BJ (cell line): ENCODE measurements around the gene KRT13. TPM values are rescaled to one million over a fixed set of nuclear protein-coding genes. Genes with fewer than 3 reads are reported as not detected.

Experiments
- CTCF ChIA-PET: fragments of 350-600 bp; formaldehyde crosslinking; extraction: SDS; loops from one replicate; lab custom pipeline; 2021; ENCODE audit warnings: antibody characterized with exemption, inconsistent platforms; lab: Yijun Ruan, JAX
- POLR2A ChIA-PET: fragments of 300-600 bp; sonication (Branson Sonifier 250); formaldehyde crosslinking; extraction: SDS; loops from one replicate; lab custom pipeline; 2021; ENCODE audit warnings: antibody characterized with exemption; lab: Charles Lee
- DNase-seq: peaks from one replicate; pipeline ENCODE4 v3.0.0-alpha.2; 2011; ENCODE audit warnings: low read depth
- H3K27me3 ChIP-seq: 2 replicates; pipeline ENCODE4 v1.6.0; 2011; ENCODE audit warnings: low read length; ENCODE audit not compliant: control insufficient read depth, insufficient read depth
- H3K36me3 ChIP-seq: 2 replicates; pipeline ENCODE4 v1.5.1; 2011; ENCODE audit warnings: low read length; ENCODE audit not compliant: control insufficient read depth, insufficient read depth
- H3K4me3 ChIP-seq: 2 replicates; pipeline ENCODE4 v1.5.1; 2011; ENCODE audit warnings: low read depth, mild to moderate bottlenecking, control low read depth, low read length
- polyA plus RNA-seq: library from polyadenylated mRNA; depleted of rRNA; stranded (reverse); fragments of >200 nt; gene quantifications from 2 replicates; pipeline ENCODE4 v1.2.3, GENCODE V29; 2011
- TF ChIP-seq, protein P1 (sequence below): IDR thresholded peaks from 2 replicates; pipeline ENCODE4 v1.5.1; 2011; ENCODE audit warnings: low read depth, mild to moderate bottlenecking, control low read depth, inconsistent platforms, low read length, moderate library complexity; ENCODE audit not compliant: insufficient read depth

Gene KRT13
- polyA plus RNA-seq, 1 experiment: 0.27 TPM

DNA sequence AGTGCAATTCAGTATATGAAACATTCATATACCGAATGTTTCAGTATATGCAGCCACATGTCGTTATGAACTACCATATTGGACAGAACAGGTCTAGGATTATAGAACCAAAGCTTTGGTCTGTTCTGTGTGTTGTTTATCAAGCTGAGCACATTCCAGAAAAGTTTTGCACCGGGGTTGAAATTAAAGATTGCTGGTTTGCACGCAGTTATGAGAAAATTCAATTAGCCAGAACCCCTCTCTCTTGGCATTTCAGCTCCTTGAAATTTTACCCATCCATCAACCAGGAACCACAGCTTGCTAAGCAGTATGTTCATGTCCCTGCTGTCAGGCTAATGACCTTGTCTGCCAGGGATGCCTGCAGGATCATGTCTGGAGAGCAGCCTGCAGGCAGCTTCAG, 47.7 kb downstream of the KRT13 start:
- CTCF ChIA-PET: interaction anchor here (1.0 to 2.2 kb wide), 5 partner anchors 11 to 58 kb away, joined by 3 to 7 read pairs (median 4); no protein-coding TSS in a partner anchor
- DNase-seq: no peak
- H3K36me3 ChIP-seq: no peaks in the 10 kb centered on the region
- POLR2A ChIA-PET: no interaction called here
- TF ChIP-seq, protein P1, sequence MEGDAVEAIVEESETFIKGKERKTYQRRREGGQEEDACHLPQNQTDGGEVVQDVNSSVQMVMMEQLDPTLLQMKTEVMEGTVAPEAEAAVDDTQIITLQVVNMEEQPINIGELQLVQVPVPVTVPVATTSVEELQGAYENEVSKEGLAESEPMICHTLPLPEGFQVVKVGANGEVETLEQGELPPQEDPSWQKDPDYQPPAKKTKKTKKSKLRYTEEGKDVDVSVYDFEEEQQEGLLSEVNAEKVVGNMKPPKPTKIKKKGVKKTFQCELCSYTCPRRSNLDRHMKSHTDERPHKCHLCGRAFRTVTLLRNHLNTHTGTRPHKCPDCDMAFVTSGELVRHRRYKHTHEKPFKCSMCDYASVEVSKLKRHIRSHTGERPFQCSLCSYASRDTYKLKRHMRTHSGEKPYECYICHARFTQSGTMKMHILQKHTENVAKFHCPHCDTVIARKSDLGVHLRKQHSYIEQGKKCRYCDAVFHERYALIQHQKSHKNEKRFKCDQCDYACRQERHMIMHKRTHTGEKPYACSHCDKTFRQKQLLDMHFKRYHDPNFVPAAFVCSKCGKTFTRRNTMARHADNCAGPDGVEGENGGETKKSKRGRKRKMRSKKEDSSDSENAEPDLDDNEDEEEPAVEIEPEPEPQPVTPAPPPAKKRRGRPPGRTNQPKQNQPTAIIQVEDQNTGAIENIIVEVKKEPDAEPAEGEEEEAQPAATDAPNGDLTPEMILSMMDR: no peak
- H3K27me3 ChIP-seq: no peaks in the 10 kb centered on the region
- H3K4me3 ChIP-seq: no peak overlapping the region

DNA sequence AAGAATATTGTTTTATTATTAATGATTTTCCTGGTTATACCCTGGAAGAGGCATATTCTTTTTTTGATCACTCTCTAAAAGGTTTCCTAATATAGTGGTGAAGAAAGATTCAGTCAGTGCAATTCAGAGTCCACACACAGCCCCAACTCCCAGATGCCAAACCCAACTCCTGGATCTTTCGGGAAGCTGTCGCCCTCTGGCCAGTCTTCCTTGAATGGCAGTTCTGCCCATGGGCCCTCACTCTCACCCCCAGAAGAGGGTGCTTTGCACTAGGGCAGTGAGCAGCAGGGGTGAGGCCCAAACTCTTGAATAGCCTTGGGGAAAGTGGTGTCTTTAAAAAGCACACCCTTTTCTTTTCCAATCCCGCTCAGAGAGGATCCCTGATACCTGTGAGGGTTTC, 49.2 kb downstream of the KRT13 start:
- ChIA-PET POLR2A (no interaction called here), CTCF (no interaction called here)
- H3K4me3 ChIP-seq: no peak overlapping the region
- TF ChIP-seq, protein P1: no peak
- no peaks in the 10 kb centered on the region for H3K36me3 ChIP-seq
- DNase-seq: no peak
- no peaks in the 10 kb centered on the region for H3K27me3 ChIP-seq

DNA sequence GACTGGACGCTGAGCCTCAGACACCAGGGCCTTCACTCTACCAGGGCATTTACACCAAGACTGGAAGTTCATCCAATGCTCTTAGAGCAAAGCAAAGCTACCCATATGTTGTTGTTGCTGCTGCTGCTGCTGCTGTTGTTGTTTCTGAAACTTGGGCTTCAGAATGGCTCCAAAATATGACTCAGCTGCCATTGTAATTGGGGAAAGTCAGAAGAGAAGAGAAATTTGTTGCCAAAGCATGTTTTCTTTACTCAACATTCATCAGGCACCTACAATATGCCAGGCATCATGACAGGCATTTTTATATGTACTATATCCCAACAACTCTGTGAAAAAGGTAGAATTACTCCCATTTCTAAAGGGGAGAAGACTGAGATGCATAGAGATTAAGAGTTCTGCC, 50.2 kb downstream of the KRT13 start:
- H3K27me3 ChIP-seq: no peaks in the 10 kb centered on the region
- TF ChIP-seq, protein P1: no peak
- no peaks in the 10 kb centered on the region for H3K36me3 ChIP-seq
- CTCF ChIA-PET: interaction anchor here (1.0 to 1.2 kb wide), 2 partner anchors 37 to 207 kb away, joined by 3 read pairs; no protein-coding TSS in a partner anchor
- no peak overlapping the region for H3K4me3 ChIP-seq
- POLR2A ChIA-PET: no interaction called here
- DNase-seq: no peak

DNA sequence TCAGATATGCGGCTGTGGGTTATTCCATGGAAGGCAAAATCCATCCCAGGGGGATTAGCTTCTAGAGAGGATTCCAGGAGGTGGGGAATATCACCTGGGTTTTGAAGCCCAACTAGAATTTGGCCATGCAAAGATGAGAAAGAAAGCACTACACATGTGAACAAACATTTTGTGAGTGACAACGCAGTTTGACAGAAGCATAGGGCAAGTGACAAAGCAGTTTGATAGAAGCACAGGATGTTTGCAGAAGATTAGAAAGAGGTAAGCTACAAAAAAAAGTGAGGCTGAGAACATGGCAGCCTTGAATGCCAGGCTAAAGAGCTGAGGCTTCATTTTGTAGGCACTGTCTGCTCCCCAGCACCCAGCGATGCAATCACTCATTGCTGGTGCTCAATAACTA, 52.3 kb downstream of the KRT13 start:
- CTCF ChIA-PET: interaction anchor here (0.7 to 2.0 kb wide), 4 partner anchors 35 to 542 kb away, joined by 3 to 8 read pairs (median 4); no protein-coding TSS in a partner anchor
- POLR2A ChIA-PET: no interaction called here
- H3K4me3 ChIP-seq: no peak overlapping the region
- no peak for DNase-seq
- no peaks in the 10 kb centered on the region for H3K36me3 ChIP-seq
- TF ChIP-seq, protein P1: no peak
- H3K27me3 ChIP-seq: no peaks in the 10 kb centered on the region

DNA sequence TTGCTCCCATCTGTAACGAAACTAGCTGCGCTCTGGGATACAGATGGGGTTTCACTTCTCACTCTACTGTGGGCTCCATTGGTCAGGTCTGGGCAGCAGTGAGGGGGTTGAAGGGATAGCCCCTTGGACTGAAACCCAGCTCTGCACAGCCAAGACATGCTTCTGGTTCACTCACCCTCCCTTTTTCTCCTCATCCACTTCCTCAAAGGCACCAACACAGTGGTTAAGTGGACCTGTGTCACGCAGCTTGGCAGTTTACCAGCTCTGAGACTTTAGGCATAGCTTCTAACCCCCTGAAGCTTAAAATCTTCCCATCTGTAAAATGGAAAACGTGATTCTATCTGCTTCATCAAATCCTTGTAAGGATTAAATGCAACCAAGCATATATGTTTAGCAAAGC, 53.1 kb downstream of the KRT13 start:
- POLR2A ChIA-PET: no interaction called here
- H3K36me3 ChIP-seq: no peaks in the 10 kb centered on the region
- H3K27me3 ChIP-seq: no peaks in the 10 kb centered on the region
- no peak for DNase-seq
- TF ChIP-seq, protein P1: no peak
- no peak overlapping the region for H3K4me3 ChIP-seq
- CTCF ChIA-PET: interaction anchor here (1.1 to 2.0 kb wide), 3 partner anchors 44 to 541 kb away, joined by 3 to 8 read pairs (median 3); no protein-coding TSS in a partner anchor
